Measurements from ENCODE around the gene DEF6.

DNA sequence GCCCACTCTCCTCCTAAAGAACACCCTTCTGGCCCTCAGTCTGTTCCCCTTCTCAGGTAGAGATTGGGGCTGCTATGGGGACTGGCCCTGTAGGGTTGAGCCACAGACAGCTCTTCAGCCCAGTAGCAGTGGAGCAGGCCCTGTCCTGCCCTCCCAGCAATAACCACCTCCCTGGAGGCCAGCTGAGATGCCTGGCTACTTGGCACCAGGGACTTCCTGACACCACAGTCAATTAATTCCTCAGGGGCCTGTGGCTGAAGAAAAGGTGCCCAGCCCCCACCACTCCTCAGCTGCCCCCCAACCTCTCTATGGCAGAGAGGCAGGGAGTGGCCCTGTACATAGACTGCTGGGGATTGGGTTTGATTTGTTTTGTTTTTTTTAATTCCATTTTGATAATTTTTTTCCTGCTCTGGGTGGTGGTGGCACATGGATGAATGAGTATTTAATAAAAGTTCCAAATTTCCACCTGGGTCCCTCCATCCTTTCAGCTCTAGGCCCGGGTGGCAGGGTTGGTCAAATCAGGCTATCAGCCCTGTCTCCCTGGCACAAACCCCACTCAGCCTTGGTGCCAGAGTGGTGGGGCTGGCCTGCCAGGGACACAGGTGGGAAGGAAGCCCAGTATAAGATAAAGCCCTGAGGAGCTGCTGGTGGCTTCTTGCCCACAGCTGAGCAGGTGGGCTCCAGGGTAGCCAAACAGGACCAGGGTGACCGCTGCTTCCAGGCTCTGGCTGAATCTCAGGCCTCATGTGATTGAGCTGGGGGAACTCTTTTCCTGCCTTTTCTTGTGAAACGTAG lies 1.9 kb upstream of the DEF6 start:
- no peak for TF ChIP-seq JUND (IDR thresholded peaks at IDR 0.05)
- TF ChIP-seq, protein P1, sequence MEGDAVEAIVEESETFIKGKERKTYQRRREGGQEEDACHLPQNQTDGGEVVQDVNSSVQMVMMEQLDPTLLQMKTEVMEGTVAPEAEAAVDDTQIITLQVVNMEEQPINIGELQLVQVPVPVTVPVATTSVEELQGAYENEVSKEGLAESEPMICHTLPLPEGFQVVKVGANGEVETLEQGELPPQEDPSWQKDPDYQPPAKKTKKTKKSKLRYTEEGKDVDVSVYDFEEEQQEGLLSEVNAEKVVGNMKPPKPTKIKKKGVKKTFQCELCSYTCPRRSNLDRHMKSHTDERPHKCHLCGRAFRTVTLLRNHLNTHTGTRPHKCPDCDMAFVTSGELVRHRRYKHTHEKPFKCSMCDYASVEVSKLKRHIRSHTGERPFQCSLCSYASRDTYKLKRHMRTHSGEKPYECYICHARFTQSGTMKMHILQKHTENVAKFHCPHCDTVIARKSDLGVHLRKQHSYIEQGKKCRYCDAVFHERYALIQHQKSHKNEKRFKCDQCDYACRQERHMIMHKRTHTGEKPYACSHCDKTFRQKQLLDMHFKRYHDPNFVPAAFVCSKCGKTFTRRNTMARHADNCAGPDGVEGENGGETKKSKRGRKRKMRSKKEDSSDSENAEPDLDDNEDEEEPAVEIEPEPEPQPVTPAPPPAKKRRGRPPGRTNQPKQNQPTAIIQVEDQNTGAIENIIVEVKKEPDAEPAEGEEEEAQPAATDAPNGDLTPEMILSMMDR (IDR thresholded peaks at IDR 0.05; ENCODE audit: low read depth, low read length, missing input control), result no peak
- TF ChIP-seq, protein P2, sequence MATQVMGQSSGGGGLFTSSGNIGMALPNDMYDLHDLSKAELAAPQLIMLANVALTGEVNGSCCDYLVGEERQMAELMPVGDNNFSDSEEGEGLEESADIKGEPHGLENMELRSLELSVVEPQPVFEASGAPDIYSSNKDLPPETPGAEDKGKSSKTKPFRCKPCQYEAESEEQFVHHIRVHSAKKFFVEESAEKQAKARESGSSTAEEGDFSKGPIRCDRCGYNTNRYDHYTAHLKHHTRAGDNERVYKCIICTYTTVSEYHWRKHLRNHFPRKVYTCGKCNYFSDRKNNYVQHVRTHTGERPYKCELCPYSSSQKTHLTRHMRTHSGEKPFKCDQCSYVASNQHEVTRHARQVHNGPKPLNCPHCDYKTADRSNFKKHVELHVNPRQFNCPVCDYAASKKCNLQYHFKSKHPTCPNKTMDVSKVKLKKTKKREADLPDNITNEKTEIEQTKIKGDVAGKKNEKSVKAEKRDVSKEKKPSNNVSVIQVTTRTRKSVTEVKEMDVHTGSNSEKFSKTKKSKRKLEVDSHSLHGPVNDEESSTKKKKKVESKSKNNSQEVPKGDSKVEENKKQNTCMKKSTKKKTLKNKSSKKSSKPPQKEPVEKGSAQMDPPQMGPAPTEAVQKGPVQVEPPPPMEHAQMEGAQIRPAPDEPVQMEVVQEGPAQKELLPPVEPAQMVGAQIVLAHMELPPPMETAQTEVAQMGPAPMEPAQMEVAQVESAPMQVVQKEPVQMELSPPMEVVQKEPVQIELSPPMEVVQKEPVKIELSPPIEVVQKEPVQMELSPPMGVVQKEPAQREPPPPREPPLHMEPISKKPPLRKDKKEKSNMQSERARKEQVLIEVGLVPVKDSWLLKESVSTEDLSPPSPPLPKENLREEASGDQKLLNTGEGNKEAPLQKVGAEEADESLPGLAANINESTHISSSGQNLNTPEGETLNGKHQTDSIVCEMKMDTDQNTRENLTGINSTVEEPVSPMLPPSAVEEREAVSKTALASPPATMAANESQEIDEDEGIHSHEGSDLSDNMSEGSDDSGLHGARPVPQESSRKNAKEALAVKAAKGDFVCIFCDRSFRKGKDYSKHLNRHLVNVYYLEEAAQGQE (IDR thresholded peaks at IDR 0.05), result no peak
- TF ChIP-seq FOXA2 (IDR thresholded peaks at IDR 0.05), result no peak
- TF ChIP-seq SP1 (IDR thresholded peaks at IDR 0.05), result no peak
- no peak for TF ChIP-seq GABPA (IDR thresholded peaks at IDR 0.05 in 1 of 2, conservative IDR thresholded peaks at IDR 0.05 in 1 of 2)
- TF ChIP-seq, protein P3, sequence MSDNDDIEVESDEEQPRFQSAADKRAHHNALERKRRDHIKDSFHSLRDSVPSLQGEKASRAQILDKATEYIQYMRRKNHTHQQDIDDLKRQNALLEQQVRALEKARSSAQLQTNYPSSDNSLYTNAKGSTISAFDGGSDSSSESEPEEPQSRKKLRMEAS (IDR thresholded peaks at IDR 0.05), result no peak
- TF ChIP-seq, protein P4, sequence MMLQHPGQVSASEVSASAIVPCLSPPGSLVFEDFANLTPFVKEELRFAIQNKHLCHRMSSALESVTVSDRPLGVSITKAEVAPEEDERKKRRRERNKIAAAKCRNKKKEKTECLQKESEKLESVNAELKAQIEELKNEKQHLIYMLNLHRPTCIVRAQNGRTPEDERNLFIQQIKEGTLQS (IDR thresholded peaks at IDR 0.05), result no peak
- TF ChIP-seq EGR1 (IDR thresholded peaks at IDR 0.05; ENCODE audit: low read depth in 2 of 2), result no peak
- no peak for TF ChIP-seq TAF1 (conservative IDR thresholded peaks at IDR 0.05)
- TF ChIP-seq HNF4G (IDR thresholded peaks at IDR 0.05), result no peak
- TF ChIP-seq RAD21 (IDR thresholded peaks at IDR 0.05), result no peak
- no peak for TF ChIP-seq FOXA1 (IDR thresholded peaks at IDR 0.05)
- no peak for TF ChIP-seq NR2F2 (IDR thresholded peaks at IDR 0.05)

Measured in liver (tissue), 3 donors.